DMS79 treated with DMSO at 0.1 percent for 48 hours (cell line): ENCODE data around the gene NOP53.
"Not testable (repeated sequence)": the region's sequence is repeated elsewhere in the genome, so short reads cannot be mapped to it uniquely, and the experiment has no call there.

Experiments used
- DNase-seq: peaks from one replicate; lab custom pipeline; 2025; lab: John Stamatoyannopoulos, UW

Gene NOP53

GRCh38 chr19:47745010-47745901 lies at the start of gene NOP53:
TSS of gene NOP53 (plus strand) at chr19:47745546. CDS start at chr19:47745560, 14 bp downstream.
- DNase-seq: peak; percentile 94

GRCh38 chr19:47696635-47697034 lies 48.7 kb upstream of the NOP53 start:
- no peak for DNase-seq

DNA sequence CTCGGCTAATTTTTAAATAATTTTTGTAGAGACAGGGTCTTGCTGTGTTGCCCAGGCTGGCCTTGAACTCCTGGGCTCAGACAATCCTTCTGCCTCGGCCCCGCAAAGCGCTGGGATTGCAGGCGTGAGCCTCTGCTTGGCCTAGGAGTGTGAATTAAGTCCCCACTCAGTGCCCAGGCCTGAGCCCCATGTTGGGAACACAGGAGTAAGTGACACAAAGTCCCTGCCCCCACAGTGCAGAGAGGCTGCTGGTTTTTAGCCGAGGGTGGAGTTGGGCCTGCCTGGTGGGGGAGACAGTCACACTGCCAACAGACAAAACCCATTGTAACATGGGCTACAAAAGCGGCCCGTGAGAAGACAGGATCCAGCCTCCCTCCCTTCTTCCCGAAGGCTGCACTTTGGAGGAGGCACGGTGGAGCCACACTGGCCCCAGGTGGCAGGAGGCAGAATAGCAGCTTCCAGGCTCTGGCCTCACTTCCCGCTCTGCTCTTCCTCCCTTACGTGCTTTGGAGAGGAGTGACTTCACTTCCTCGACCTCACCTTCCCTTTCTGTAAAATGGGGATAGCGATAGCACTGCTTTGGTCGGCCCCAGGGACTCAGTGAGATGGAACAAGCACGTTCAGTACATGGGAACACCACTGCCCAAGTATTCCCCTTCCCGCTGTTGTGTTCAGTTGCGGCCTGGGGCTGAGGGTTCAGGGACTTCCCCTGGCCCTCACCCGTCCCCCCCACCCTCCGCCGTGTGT lies 47.3 kb upstream of the NOP53 start:
- DNase-seq: peak; percentile 16

- DNase-seq: no peak
Observed at GRCh38 chr19:47698631-47699359, 46.6 kb upstream of the NOP53 start.

DNA sequence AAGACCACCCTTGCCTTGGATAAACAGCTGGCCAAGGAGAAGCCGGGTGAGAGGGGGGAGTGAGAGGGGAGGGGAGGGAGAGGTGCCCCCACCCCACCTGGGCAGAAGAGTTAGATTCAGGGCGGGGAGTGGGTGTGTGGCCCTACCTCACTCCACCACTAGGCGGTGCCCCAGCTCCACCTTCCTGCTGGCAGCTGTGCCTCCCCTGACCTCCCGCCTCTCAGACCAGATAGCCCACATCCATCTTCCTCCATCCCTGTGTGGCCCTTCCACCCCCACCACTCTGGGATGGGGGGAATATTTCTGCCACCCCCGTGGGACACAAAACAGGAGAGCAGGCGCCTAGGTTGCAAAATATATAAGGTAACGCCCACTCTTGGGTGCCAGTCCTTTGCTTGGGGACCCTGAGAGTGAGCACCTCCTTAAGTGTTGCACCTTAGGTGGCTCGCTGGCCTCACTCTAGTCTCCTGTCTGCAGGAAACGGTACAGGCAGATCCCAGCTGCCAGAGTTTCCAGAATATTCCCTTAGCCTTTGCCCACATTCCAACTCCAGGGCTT lies 45.9 kb upstream of the NOP53 start:
- DNase-seq: peak; percentile 13

DNA sequence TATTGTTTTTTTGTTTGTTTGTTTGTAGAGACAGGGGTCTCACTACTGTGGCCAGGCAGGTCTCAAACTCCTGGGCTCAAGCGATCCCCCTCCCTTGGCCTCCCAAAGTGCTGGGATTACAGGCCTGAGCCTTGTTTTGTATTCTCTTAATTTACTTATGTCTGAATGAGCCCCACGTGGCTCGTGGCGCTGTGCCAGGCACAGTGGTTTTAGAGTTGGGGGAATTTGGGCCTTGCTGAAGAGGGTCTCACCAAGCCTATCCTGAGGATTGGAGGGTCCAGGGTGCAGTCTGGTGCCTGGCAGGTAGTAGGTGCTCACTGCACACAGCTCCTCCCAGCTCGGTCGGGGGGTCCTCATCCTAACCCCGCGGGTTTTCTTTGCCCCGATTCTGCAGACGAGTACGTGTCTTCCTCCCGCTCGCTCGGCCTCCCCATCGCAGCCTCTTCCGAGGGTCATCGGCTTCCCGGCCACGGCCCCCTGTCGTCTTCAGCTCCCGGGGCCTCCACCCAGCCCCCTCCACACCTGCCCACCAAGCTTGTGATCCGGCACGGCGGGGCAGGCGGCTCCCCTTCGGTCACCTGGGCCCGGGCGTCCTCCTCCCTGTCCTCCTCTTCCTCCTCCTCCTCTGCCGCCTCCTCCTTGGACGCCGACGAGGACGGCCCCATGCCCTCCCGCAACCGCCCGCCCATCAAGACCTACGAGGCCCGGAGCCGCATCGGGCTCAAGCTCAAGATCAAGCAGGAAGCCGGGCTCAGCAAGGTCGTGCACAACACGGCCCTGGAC lies 44.2 kb upstream of the NOP53 start:
- DNase-seq: no peak

DNA sequence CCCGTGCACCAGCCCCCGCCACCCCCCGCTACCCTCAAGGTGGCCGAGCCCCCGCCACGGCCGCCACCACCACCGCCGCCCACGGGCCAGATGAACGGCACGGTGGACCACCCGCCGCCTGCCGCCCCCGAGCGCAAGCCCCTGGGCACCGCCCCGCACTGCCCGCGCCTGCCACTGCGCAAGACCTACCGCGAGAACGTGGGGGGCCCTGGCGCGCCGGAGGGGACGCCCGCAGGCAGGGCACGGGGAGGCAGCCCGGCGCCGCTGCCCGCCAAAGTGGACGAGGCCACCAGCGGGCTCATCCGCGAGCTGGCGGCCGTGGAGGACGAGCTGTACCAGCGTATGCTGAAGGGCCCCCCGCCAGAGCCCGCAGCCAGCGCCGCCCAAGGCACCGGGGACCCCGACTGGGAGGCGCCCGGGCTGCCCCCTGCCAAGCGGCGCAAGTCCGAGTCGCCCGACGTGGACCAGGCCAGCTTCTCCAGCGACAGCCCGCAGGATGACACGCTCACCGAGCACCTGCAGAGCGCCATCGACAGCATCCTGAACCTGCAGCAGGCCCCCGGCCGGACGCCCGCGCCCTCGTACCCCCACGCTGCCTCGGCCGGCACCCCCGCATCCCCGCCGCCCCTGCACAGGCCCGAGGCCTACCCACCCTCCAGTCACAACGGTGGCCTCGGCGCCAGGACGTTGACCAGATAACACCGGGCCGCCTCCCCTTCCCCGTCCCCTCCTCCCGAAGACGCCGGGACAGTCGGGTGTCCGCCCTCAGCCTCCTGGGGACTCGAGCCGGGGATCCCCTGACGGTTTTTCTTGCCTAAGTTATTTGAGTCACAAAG lies 43.4 kb upstream of the NOP53 start:
- DNase-seq: no peak

- no peak for DNase-seq
Observed at GRCh38 chr19:47702671-47703070, 42.7 kb upstream of the NOP53 start.

DNA sequence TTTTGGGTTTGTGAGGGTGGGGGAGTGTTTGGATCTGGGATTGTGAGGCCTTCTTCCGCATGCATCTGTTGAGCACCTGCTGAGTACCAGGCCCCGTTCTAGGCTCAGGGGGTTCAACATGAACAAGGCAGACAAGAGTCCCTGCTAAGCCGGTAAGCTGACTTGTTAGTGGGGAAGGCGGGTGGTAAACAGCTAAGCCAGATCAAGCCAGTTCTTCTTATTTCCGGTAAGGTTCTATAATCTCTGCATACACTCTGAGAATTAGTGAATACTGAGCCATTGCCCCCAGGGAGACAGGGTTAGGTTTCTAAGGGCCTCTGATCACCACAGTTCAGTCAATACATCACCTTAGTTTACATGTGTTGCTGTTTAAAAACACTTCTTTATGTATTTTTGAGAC lies 42.0 kb upstream of the NOP53 start:
- no peak for DNase-seq

- DNase-seq: no peak
Observed at GRCh38 chr19:47704024-47704423, 41.3 kb upstream of the NOP53 start.

GRCh38 chr19:47704656-47705055 lies 40.7 kb upstream of the NOP53 start:
- DNase-seq: no peak

- peak; percentile 54 for DNase-seq
Observed at GRCh38 chr19:47707135-47707925, 38.0 kb upstream of the NOP53 start.

DNA sequence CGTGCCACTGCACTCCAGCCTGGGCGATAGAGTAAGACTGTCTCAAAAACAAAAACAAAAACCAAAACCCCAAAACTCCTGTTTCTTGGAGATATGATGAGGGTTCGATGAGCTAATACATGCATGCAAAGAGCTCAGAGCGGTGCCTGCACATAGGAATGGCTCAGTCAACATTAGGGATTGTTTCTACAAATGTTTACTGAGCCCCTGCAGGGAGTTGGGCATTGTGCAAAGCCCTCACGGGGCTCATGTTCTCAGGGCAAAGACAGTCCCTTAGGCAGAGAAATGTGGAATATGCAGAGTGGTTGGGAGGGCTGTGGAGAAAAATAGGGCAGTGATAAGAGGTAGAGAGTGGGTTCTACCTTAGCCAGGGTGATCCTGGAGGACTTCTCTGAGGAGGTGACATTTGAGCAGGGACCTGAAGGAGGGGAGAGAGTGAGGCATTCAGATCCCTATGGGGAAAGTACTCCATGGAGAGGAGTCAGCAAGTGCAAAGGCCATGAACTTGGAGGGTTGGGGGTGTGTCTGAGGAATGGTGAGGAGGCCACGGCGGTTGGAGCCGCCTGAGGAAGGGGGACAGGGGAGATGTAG lies 33.6 kb upstream of the NOP53 start:
- no peak for DNase-seq

DNA sequence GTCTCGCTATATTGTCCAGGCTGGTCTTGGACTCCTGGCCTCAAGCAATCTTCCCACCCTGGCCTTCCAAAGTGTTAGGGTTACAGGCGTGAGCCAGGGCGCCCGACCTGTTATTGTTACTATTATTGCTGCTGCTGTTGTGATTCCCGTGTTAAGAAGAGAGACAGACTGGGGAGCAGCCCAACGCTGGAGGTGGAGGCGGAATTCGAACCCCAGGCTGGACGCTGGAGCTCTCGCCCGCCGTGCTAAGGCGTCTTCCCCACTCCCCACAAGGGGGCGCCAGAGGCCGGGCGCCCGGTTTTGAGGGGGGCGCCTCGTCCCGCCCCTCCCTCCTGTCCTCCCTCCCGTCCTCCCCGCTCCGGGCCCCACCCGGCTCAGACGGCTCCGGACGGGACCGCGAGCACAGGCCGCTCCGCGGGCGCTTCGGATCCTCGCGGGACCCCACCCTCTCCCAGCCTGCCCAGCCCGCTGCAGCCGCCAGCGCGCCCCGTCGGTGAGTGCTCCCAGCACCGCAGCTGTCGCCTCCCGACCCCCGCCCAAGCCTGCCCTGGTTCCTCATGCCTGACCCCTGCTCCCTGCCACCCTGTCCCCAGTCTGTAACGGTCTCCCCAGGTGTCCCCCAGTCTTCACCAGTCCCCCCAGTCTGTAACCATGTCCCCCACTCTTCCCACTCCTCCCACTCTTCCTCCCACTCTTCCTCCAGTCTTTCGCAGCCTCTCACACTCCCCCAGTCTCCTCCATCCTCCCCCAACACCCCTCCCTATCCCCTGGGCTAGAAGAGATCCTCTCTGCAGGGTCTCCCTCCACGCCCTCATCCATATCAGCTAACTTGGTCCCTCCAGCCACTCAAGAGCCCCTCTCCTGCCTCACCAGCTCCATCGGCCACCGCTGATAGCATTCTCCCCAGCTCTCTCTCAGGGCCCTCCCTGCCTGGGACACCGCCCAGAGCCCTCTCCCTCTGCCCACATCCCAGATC lies 32.0 kb upstream of the NOP53 start, which contains the start of gene EHD2:
Gene EHD2 (plus strand): TSS at position 377 of the 976 bp plus-strand sequence. CDS start 3,191 bp downstream, outside the sequence.
- no peak for DNase-seq

DNA sequence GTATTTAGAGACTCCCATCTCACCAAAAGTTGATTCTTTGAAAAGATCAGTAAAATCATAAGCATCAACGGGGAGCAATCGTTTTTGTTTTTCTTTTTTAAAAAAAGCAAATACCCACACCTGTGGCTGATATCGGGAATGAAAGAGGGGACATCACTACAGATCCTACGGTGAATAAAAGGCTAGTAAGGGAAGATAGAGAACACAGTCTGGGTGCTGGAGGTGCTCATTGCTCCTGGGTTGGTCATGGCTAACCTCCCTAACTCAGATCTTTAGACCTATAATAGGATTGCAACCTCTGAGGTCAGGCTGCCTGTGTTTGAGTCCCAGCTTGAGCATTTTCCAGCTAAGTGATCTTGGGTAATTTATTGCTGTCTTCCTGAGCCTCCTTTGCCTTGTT lies 31.0 kb upstream of the NOP53 start:
- no peak for DNase-seq

GRCh38 chr19:47714855-47715254 lies 30.5 kb upstream of the NOP53 start:
- DNase-seq: not testable (repeated sequence)

GRCh38 chr19:47716270-47716937 lies 28.9 kb upstream of the NOP53 start:
- no peak for DNase-seq
